Measurements from ENCODE around the gene MAP1B. TPM values are rescaled to one million over a fixed set of nuclear protein-coding genes. Genes with fewer than 3 reads are reported as not detected.

The MAP1B gene
- total and polyA plus RNA-seq, 10 of the 15 experiments (the other 5 are each of a cell fraction or from before 2014, with no cell fraction given): 0.02 to 0.81 (median 0.06) TPM; not detected in 1

DNA sequence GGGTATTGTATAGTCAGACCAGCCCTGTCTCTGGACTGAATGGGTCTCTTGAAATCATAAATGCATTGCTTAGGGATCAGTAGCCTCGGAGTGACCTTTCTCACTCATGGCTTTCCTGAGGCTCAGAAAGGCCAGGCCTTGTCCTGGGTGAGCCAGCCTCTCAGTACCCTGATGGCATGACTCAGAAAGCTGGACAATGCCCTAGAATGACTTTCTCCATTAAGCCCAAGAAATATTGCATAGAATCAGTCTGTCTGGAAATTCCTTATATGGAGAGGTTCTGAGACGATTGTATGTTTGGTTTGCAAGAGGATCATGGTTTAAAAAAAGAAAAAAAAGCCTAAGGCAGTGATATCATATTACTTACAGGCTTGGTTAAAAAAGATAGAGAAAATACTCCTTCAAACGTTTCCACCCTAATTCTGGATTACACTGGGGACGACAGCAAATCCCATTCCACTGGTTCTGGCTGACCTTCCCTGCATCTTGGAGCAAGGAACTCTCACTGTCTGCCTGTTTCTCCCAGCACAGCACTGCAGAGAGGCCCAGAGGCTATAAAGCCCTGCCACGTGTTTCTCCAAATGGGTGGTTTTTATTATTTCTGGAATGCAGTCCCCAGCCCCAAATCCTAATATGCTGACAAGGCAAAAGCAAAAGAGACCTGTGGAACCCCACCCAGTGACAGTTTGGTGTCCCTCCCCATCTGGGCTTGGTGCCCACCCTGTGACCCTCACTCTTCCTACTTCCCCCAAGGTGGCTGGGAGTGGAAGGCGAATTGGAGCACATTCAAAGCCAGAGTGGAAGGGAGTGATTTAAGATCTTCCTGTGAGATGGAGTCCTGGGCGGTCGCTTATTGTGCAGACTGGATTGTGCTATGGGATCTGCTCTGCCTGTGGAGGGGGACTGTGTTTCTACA is 34.4 kb downstream of the MAP1B start:
- H4K20me1 ChIP-seq (ENCODE audit: control insufficient read depth, insufficient read depth): no peaks in the 10 kb centered on the region
- H3K27ac ChIP-seq (ENCODE audit: control insufficient read depth, insufficient read depth): no peak overlapping the region
- H2AFZ ChIP-seq (ENCODE audit: control insufficient read depth, low read depth, low read length): no peak overlapping the region
- FAIRE-seq: no peak
- CTCF ChIA-PET: no interaction called here
- SMC1A ChIA-PET (ENCODE audit: uncharacterized antibody, unreplicated experiment): interaction anchor here (1.4 kb wide), 1 partner anchor 167 kb away, joined by 3 read pairs; no protein-coding TSS in a partner anchor
- RAD21 ChIA-PET (ENCODE audit: unreplicated experiment): no interaction called here
- ATAC-seq: no peak
- no peak overlapping the region for H3K4me2 ChIP-seq (ENCODE audit: control insufficient read depth, insufficient read depth)
- H3K27me3 ChIP-seq (replicated peaks in 1 of 2; ENCODE audit: control insufficient read depth in 2 of 2, insufficient read depth in 2 of 2, low read length in 1 of 2): no peaks in the 10 kb centered on the region; a peak in 1 of 4 replicates
- no peak overlapping the region for H3K9ac ChIP-seq (ENCODE audit: control insufficient read depth, insufficient read depth, low read length)
- intact Hi-C loops (cut with micrococcal nuclease; ENCODE audit: unreplicated experiment) (no loop called here), in situ Hi-C loops (cut with MboI) (no loop called here)
- H3K36me3 ChIP-seq (ENCODE audit: control insufficient read depth in 2 of 2, insufficient read depth in 2 of 2, low read length in 1 of 2): no peaks in the 10 kb centered on the region
- no peaks in the 10 kb centered on the region for H3K79me2 ChIP-seq (ENCODE audit: control insufficient read depth, insufficient read depth, low read length)
- H3K4me1 ChIP-seq (ENCODE audit: control insufficient read depth, insufficient read depth, low read length): peaks cover 6% of the 10 kb centered on the region; the same call in 1 of the 2 replicates
- no TSS peak for BruUV-seq (replicated peaks)
- H3K9me3 ChIP-seq (replicated peaks; ENCODE audit: control insufficient read depth, insufficient read depth, low read length): no peaks in the 10 kb centered on the region
- POLR2A ChIA-PET: no interaction called here
- DNase-seq (ENCODE audit: low read depth, low spot score): no peak
- 51% methylated on average over 8 of the region's 8 CpGs for WGBS (ENCODE audit: insufficient coverage, insufficient replicate concordance, low lambda C conversion rate, missing lambda C conversion rate)
- no peak overlapping the region for H3K4me3 ChIP-seq
- TF ChIP-seq CEBPB (IDR thresholded peaks at IDR 0.05; ENCODE audit: borderline replicate concordance in 1 of 2, low read depth in 2 of 2, low read length in 2 of 2) (no peak), ZNF274 (IDR thresholded peaks at IDR 0.05; ENCODE audit: insufficient read depth, insufficient read length) (no peak), ZZZ3 (IDR thresholded peaks at IDR 0.05; ENCODE audit: control insufficient read depth, insufficient read length, low read depth) (no peak), SMAD1 (IDR thresholded peaks at IDR 0.05; ENCODE audit: low read depth, partially characterized antibody) (no peak), PAX8 (IDR thresholded peaks at IDR 0.05) (no peak), ESRRA (IDR thresholded peaks at IDR 0.05; ENCODE audit: low read length) (no peak), RUNX3 (IDR thresholded peaks at IDR 0.05; ENCODE audit: low read length) (no peak), NBN (IDR thresholded peaks at IDR 0.05) (no peak), TBL1XR1 (IDR thresholded peaks at IDR 0.05; ENCODE audit: low read depth, low read length) (no peak), STAT1 (conservative IDR thresholded peaks at IDR 0.05) (no peak), BMI1 (IDR thresholded peaks at IDR 0.05; ENCODE audit: borderline replicate concordance) (no peak), EED (IDR thresholded peaks at IDR 0.05; ENCODE audit: low read depth) (no peak), SUPT20H (IDR thresholded peaks at IDR 0.05; ENCODE audit: borderline replicate concordance, control insufficient read depth, low read depth, low read length) (no peak), SPI1 (IDR thresholded peaks at IDR 0.05; ENCODE audit: borderline replicate concordance, insufficient read depth, low read depth, low read length) (no peak)
- TF ChIP-seq, protein P1, sequence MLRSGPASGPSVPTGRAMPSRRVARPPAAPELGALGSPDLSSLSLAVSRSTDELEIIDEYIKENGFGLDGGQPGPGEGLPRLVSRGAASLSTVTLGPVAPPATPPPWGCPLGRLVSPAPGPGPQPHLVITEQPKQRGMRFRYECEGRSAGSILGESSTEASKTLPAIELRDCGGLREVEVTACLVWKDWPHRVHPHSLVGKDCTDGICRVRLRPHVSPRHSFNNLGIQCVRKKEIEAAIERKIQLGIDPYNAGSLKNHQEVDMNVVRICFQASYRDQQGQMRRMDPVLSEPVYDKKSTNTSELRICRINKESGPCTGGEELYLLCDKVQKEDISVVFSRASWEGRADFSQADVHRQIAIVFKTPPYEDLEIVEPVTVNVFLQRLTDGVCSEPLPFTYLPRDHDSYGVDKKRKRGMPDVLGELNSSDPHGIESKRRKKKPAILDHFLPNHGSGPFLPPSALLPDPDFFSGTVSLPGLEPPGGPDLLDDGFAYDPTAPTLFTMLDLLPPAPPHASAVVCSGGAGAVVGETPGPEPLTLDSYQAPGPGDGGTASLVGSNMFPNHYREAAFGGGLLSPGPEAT (IDR thresholded peaks at IDR 0.05; ENCODE audit: low read depth): no peak
- TF ChIP-seq, protein P2, sequence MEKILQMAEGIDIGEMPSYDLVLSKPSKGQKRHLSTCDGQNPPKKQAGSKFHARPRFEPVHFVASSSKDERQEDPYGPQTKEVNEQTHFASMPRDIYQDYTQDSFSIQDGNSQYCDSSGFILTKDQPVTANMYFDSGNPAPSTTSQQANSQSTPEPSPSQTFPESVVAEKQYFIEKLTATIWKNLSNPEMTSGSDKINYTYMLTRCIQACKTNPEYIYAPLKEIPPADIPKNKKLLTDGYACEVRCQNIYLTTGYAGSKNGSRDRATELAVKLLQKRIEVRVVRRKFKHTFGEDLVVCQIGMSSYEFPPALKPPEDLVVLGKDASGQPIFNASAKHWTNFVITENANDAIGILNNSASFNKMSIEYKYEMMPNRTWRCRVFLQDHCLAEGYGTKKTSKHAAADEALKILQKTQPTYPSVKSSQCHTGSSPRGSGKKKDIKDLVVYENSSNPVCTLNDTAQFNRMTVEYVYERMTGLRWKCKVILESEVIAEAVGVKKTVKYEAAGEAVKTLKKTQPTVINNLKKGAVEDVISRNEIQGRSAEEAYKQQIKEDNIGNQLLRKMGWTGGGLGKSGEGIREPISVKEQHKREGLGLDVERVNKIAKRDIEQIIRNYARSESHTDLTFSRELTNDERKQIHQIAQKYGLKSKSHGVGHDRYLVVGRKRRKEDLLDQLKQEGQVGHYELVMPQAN (conservative IDR thresholded peaks at IDR 0.05): no peak
- TF ChIP-seq, protein P3, sequence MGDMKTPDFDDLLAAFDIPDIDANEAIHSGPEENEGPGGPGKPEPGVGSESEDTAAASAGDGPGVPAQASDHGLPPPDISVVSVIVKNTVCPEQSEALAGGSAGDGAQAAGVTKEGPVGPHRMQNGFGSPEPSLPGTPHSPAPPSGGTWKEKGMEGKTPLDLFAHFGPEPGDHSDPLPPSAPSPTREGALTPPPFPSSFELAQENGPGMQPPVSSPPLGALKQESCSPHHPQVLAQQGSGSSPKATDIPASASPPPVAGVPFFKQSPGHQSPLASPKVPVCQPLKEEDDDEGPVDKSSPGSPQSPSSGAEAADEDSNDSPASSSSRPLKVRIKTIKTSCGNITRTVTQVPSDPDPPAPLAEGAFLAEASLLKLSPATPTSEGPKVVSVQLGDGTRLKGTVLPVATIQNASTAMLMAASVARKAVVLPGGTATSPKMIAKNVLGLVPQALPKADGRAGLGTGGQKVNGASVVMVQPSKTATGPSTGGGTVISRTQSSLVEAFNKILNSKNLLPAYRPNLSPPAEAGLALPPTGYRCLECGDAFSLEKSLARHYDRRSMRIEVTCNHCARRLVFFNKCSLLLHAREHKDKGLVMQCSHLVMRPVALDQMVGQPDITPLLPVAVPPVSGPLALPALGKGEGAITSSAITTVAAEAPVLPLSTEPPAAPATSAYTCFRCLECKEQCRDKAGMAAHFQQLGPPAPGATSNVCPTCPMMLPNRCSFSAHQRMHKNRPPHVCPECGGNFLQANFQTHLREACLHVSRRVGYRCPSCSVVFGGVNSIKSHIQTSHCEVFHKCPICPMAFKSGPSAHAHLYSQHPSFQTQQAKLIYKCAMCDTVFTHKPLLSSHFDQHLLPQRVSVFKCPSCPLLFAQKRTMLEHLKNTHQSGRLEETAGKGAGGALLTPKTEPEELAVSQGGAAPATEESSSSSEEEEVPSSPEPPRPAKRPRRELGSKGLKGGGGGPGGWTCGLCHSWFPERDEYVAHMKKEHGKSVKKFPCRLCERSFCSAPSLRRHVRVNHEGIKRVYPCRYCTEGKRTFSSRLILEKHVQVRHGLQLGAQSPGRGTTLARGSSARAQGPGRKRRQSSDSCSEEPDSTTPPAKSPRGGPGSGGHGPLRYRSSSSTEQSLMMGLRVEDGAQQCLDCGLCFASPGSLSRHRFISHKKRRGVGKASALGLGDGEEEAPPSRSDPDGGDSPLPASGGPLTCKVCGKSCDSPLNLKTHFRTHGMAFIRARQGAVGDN (IDR thresholded peaks at IDR 0.05): no peak

All from GM12878 (cell line).